Liver (tissue), 3 donors: Measurements from ENCODE around the gene TCOF1.

Experiments used
- EGR1 ChIP-seq, 2 donors: IDR thresholded peaks; 2 replicates each; pipeline ENCODE4 v1.6.1; 2016 to 2018; ENCODE audit warnings: antibody characterized with exemption in 2 of 2, low read depth in 2 of 2
- JUND ChIP-seq, 2 donors: IDR thresholded peaks; 2 replicates each; pipeline ENCODE4 v1.6.1; 2016; ENCODE audit warnings: antibody characterized with exemption in 2 of 2
- RAD21 ChIP-seq, 2 donors: IDR thresholded peaks; 2 replicates each; pipeline ENCODE4 v1.6.1; 2016; ENCODE audit warnings: antibody characterized with exemption in 2 of 2, mild to moderate bottlenecking in 2 of 2
- REST ChIP-seq: IDR thresholded peaks from 2 replicates; pipeline ENCODE4 v1.6.1; 2016; ENCODE audit warnings: antibody characterized with exemption, mild to moderate bottlenecking
- RXRA ChIP-seq, 2 donors: IDR thresholded peaks; 2 replicates each; pipeline ENCODE4 v1.6.1; 2017 to 2018; ENCODE audit warnings: antibody characterized with exemption in 2 of 2, mild to moderate bottlenecking in 1 of 2
- SP1 ChIP-seq: IDR thresholded peaks from 2 replicates; pipeline ENCODE4 v1.6.1; 2018; ENCODE audit warnings: antibody characterized with exemption, mild to moderate bottlenecking
- TAF1 ChIP-seq: conservative IDR thresholded peaks from 2 replicates; pipeline ENCODE4 v1.6.1; 2016; ENCODE audit warnings: antibody characterized with exemption, mild to moderate bottlenecking
- YY1 ChIP-seq: IDR thresholded peaks from 2 replicates; pipeline ENCODE4 v1.6.1; 2016; ENCODE audit warnings: antibody characterized with exemption, mild to moderate bottlenecking
- TF ChIP-seq, protein P1 (sequence below): fragments of 150-350 bp; IDR thresholded peaks from 2 replicates; pipeline ENCODE4 v1.5.1; 2017; ENCODE audit warnings: improper control_type of control experiment, low read depth, low read length; ENCODE audit not compliant: missing input control
- donor health status: healthy.
- donor health status: healthy.

DNA sequence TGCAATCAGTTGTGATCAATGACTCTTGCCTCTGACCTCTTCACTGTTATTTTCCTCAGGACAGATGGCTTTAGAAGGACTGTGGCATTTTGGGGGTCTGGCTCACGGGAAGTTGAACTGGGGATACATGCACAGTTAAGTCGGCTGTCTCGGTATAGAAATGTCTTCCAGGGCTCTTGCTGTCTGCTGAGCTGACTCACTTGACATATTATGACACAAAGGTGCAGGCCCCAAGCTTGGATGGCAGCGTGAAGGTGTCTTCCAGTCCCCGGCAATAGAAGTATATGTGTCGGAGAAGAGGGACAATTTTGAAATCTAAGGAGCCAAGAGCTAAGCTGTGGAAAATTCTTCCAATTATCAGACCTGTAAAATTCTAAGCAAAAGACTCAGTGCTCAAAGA lies 45.0 kb upstream of the TCOF1 start:
- TF ChIP-seq, protein P1, sequence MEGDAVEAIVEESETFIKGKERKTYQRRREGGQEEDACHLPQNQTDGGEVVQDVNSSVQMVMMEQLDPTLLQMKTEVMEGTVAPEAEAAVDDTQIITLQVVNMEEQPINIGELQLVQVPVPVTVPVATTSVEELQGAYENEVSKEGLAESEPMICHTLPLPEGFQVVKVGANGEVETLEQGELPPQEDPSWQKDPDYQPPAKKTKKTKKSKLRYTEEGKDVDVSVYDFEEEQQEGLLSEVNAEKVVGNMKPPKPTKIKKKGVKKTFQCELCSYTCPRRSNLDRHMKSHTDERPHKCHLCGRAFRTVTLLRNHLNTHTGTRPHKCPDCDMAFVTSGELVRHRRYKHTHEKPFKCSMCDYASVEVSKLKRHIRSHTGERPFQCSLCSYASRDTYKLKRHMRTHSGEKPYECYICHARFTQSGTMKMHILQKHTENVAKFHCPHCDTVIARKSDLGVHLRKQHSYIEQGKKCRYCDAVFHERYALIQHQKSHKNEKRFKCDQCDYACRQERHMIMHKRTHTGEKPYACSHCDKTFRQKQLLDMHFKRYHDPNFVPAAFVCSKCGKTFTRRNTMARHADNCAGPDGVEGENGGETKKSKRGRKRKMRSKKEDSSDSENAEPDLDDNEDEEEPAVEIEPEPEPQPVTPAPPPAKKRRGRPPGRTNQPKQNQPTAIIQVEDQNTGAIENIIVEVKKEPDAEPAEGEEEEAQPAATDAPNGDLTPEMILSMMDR = no peak
- TF ChIP-seq REST (no peak), EGR1 (IDR thresholded peaks at IDR 0.05; ENCODE audit: low read depth in 2 of 2) (no peak), JUND (IDR thresholded peaks at IDR 0.05) (no peak), RXRA (IDR thresholded peaks at IDR 0.05) (no peak), TAF1 (no peak), RAD21 (IDR thresholded peaks at IDR 0.05) (no peak), SP1 (no peak), YY1 (no peak)
